GM21737 (cell line): ENCODE measurements around the gene GTF2F1.
"Not testable (repeated sequence)": the region's sequence is repeated elsewhere in the genome, so short reads cannot be mapped to it uniquely, and the experiment has no call there.

Source experiments
- ATAC-seq: cut with Tn5 transposase; IDR thresholded peaks from one replicate; pipeline ENCODE4 v1.9.1; 2021; ENCODE audit warnings: mild to moderate bottlenecking, moderate library complexity; ENCODE audit not compliant: unreplicated experiment

The GTF2F1 gene

GRCh38 chr19:6359568-6360341, 33.2 kb downstream of the GTF2F1 start:
- no peak for ATAC-seq

DNA sequence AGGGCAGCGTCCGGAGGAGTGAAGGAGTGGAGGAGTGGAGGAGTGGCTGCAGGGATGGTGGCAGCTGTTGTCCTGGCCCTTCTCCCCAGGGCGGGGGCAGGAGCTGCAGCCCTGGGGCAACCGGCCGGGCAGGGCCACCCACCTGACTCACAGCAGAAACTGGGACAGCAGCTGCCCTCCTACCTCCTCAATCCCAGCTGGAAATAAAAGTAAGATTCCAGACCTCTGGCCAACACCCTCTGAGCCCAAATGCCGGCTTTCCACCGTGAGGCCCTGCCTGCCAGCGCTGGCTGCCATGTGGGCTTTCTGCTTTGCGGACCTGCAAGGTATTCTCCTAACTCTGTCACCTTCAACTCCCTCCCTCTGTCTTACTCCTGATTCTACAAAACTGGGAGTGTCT, 35.0 kb downstream of the GTF2F1 start:
- ATAC-seq: no peak

DNA sequence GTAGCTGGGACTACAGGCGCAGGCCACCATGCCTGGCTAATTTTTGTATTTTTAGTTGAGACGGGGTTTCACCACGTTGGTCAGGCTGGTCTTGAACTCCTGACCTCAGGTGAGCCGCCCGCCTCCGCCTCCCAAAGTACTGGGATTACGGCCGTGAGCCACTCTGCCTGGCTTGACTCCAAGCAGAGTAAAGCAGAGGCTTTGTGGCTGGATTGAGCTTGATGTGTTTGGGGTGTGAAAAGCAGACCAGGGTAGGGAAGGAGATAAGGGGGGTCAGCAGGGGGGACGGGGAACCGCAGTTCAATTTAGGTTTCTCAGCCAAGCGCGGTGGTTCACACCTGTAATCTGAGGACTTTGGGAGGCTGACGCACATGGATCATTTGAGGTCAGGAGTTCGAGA, 35.8 kb downstream of the GTF2F1 start:
- ATAC-seq: no peak

DNA sequence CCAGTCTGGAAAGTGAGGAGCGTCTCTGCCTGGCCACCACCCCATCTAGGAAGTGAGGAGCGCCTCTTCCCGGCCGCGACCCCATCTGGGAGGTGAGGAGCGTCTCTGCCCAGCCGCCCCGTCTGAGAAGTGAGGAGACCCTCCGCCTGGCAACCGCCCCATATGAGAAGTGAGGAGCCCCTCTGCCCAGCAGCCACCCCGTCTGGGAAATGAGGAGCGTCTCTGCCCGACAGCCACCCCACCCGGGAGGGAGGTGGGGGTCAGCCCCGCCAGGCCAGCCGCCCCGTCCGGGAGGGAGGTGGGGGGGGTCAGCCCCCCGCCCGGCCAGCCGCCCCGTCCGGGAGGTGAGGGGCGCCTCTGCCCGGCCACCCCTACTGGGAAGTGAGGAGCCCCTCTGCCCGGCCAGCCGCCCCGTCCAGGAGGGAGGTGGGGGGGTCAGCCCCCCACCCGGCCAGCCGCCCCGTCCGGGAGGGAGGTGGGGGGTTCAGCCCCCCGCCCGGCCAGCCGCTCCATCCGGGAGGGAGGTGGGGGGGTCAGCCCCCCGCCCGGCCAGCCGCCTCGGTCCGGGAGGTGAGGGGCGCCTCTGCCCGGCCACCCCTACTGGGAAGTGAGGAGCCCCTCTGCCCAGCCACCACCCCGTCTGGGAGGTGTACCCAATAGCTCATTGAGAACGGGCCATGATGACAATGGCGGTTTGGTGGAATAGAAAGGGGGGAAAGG, 37.5 kb downstream of the GTF2F1 start:
- not testable (repeated sequence) for ATAC-seq

- no peak for ATAC-seq
These were observed 38.8 kb downstream of the GTF2F1 start for GRCh38 chr19:6354098-6354674.

DNA sequence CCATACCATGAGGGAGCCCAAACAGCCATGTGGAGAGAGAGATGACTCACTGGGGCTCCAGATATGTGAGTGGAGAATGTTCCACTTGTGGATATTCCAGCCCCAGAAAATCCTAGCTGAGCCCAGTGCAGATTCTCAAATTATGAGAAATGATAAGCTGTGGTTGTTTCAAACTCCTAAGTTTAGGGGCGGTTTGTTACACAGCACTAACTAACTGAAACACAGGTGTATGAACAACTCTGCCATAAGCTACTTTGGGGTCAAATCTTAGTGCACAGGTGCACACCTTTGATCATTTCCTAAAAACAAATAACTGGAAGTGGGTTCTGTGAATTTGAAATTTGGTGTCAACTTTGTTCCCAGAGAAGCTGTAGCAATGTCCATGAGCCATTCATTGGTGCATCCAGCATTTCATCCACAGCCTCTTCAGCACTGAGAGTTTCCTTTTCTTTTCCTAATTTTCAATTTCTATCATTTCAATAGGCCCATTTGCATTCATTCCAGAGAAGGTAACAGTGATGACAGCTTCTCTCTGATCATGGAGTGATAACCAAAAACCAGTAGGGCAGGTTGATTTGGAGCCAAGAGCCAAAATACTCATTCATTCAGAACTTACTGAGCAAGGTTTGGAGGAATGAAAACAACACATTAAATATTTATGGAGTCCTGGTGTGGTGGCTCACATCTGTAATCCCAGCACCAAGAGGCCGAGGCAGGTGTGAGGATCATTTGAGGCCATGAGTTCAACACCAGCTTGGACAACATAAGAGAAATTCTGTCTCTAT, 40.4 kb downstream of the GTF2F1 start:
- no peak for ATAC-seq

DNA sequence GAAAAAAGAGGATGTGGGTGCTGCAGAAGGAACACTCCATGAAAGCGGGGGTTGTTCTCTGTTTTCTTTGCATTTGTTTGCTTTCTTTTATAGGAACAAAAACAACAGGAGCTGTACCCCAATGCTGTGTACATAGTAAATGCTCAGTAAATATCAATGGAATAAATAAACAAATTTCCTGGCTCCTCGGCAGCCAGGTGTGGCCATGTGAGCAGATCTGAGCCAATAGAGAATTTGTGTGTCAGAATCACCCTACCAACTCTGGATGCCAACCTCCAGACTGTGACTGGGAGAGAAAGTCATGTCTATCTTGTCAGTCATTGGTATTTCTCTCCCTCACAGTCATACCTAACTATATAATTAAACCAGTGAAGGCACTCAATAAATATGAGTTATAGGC, 42.3 kb downstream of the GTF2F1 start:
- no peak for ATAC-seq

- ATAC-seq: not testable (repeated sequence)
These were observed 43.7 kb downstream of the GTF2F1 start for GRCh38 chr19:6349271-6349670.

- no peak for ATAC-seq
These were observed 49.5 kb downstream of the GTF2F1 start for GRCh38 chr19:6343462-6343861.

DNA sequence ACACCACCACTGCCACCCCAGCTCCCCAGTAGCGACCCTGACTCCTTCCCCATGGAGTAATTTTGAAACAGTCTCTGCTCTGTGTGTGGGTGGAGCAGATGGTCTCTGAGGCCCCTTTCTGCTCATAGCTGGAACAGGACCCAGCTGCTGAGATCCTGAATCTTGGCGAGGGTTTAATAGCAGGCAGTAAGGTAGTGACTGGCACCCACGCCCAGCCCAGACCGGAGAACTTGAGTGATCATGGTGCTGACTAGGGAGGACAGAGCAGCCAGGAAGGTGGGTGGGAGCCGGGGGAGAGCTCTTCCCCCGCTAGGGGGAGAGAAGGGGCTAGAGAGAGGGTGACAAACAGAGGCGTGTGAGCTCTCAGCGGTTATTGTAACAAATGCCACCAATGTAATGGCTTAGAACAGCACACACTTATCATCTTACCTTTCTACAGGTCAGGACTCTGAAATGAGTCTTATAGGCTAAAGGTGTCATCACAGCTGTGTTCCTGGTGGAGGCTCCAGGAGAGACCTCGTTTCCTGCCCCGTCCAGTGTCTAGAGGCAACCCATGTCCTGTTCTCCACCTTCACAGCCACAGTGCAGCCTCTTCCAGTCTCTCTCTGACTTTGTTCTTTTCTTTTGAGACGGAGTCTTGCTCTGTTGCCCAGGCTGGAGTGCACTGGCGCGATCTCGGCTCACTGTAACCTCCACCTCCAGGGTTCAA, 52.3 kb downstream of the GTF2F1 start:
- ATAC-seq: no peak

GRCh38 chr19:6334490-6335285, 58.3 kb downstream of the GTF2F1 start:
- ATAC-seq: no peak

- no peak for ATAC-seq
These were observed 59.5 kb downstream of the GTF2F1 start, which contains the start of gene ACER1 for GRCh38 chr19:6333439-6333838. TSS of gene ACER1 (minus strand) at chr19:6333612. CDS start at chr19:6333551, 61 bp downstream.
